GM21423 (cell line): Measurements from ENCODE around the gene RHOU.

Experiments
- ATAC-seq: cut with Tn5 transposase; IDR thresholded peaks from one replicate; pipeline ENCODE4 v1.9.1; 2021; ENCODE audit warnings: mild to moderate bottlenecking, moderate library complexity; ENCODE audit not compliant: unreplicated experiment

RHOU gene

DNA sequence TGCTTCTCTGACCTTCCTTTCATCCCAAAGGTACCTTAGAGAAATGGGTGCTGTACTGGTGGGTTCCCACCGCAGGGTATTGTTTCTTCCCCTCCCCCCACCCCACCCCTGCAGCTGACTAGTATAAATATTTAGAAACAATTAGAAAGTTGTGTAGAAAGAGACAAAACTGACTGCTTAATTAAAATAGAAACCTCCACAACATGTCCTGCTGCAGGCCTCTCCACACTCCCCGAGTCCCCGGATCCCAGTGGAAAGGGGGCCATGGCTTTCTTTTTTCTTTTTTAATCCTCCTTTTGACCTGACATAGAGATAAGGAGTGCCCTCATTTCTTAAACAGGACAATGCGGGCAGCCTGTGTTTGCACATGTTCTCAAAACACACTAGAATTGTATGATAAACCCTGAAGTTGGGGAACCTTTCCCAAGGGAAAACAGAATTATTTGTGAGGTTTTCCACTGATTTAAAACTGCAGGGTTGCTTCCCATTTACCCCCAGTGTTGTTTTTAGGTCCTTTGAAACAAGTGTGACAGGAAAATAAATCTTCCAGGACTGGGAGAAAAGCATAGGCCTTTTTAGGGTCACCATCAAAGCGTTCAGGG is 1.7 kb downstream of the RHOU start:
- no peak for ATAC-seq

DNA sequence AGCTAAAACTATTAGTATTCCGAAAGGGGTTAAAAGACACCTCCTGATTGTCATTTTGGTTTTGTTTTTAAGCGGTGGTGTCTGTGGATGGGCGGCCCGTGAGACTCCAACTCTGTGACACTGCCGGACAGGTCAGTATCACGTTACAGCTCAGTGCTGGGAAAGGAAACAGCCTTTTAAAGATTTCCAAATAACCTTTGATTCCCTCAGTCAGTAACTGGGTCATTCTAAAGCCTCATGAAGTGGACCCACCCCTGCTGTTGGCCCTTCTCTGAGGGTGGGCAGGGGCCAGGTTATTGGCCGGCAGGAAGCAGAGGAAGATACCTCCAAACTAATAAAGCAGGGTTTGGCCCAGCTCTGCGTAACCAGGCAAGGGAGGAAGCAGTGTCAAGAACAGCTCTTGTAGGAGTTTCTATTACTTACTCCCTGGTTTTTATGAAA is 2.3 kb downstream of the RHOU start:
- ATAC-seq, result no peak

DNA sequence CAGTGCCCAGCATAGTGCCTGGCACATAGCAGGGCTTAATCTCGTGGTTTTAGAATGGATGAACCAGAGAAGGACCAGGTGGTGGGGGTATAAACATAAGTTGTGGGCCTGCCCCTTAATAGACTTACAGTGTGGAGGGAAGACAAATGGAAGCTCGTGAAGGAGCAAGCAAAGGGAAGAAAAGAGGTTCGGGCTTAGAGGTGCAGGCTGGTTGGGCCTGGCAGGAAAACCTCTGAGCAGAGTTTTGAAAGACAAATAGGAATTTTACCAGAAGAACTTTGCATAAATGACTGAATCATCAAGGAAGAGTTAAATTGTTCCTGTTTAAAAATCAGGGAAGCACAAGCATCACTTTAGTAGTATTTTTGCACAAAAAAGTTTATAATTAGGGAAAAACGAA is 4.5 kb downstream of the RHOU start:
- no peak for ATAC-seq

DNA sequence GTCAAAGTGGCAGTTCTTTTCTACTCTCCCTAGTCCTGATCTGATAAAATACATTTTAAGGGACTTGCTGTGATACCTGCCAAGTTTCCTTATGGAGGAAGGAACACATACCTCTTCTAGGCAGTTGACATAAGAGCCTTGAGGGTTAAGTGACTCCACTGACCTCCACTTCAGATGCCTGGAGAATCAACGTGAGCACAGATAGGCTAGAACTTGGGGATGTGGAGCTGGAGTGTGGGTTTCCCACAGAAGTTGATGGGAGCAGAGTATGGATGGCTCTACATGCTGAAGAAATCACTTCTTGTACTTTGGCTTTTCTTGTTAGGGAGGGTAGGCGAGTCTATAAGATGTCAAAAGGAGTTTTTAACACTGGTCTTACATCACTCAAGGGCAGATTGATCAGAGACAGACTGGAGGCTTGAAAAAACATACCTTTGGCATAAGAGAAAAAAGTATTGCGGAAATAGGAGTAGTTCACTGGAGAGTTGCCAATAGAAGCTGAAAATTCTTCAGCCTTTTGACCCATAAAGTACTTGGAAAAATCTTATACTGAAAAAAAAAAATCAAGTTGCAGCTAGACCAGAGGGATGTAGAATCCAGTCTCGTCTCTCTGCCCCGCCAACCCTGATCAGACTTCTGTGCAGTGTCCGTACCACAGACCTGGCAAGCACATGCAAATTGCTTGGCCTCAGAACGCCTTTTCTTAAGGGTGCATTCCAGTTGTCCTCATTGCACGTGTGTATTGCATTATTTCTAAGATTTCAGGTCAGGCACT is 5.5 kb downstream of the RHOU start:
- ATAC-seq, result no peak

DNA sequence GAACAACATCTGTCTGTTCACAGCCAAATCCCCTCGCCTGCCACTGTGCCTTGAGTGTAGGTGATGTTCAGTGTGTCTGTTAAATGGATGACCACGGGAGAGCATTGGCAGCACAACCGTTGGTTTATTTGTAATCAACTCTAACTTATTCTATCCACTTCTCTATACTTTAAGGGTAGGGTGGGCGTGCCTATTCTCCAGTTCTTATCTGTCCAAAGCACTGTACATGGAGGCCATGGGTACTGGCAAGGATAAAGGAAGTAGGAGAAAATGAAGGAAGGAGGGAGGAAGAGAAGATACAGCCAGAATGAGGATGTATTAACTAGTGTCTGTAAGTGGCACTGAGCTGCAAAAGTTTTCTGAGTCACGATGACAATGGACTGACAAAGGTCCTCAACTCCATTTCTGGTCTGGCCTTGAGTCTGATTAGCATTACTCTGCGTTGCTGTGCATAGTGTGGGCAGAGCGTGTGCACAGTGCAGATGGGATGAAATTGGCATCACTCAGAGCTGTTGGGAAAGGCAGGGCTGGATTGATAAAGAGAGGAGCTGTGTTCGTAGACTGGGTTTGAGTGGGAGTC is 7.1 kb downstream of the RHOU start:
- ATAC-seq, result no peak

DNA sequence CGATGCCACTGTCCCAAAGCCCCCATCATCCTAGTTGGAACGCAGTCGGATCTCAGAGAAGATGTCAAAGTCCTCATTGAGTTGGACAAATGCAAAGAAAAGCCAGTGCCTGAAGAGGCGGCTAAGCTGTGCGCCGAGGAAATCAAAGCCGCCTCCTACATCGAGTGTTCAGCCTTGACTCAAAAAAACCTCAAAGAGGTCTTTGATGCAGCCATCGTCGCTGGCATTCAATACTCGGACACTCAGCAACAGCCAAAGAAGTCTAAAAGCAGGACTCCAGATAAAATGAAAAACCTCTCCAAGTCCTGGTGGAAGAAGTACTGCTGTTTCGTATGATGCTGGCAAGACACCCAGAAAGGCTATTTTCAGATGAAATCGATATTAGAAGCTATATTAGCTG is 8.1 kb downstream of the RHOU start:
- ATAC-seq, result no peak

DNA sequence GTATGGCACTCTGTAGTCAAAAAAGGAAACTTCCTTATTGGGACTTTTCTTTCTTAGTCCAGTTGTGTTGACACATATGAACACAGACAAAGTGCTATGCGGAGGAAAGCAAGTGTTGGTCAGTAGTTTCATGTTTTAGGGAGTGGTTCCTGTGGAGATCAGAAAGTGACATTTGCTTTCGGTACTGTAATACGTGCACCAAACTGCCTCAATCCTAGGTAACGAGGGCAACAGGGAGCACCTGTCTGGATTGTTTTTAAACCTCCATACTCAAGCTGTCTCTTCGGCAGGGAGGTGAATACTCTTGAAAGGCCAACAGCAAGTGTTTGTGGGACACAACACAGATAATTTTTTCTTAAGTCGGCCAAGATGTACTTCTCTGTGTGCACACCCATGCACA is 9.1 kb downstream of the RHOU start:
- ATAC-seq, result no peak

DNA sequence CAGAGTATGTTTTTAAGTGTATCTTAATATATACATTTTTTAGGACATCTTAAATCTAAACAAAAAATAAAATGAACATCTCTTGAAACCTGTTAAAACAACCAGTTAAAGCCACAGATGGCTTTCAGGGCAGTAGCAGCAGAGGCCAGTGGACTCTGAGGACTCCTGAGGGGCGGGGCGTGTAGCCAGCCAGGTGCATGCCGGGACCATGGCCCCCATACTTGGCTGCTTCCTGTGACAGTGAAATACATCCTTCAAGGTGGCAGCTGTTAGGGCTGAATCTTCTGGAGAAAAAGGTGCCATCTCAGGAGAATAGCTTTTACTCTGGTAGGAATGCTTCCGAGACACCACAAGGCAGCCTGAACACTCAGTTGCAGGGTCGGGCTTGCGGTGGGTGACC is 9.6 kb downstream of the RHOU start:
- no peak for ATAC-seq

DNA sequence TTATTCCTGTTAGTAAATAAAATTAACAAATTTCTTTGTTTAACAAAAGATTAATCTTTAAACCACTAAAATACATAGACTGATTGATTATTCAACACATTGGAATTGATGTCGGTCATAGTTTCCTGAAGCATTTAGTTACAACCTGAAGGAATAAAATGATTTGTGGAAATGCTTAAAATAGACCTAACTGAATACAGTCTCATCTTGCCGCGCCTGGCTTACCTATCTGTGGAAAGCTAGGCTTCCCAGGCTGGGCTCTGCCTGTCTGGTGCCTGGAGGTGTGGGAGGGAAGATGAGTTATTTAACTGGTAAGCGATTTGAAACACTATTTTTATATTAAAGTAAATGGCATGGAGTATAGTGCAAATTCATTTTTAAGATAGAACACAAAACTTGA is 10.2 kb downstream of the RHOU start:
- ATAC-seq, result no peak

DNA sequence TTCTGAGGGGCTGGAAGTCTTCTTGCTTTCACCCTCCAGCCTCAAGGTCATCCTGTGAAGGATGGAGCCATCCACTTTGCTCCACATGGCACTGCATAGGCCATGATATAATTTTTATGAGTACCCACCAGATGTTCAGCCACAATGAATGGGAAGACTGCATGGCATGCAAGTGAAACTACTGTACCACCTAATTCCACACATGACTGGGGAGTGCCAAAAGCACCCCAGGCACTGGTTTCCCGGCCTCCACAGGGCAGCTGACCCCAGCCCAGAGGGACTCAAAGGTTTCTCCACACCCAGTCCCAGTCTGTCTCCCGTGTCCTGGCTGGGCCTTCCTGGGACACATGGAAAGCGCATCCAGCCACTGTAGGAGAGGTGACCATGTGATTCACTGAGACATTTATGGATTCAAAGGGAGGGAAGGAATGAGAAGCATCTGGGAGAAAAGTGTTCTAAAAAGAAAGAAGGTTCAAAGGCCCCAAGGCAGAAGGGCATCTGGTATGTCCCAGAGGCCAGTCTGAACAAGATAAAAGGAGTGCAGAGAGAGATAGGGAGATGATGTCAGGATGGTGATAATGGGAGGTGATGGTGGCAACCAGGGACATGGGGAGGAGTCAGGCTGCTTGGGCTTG is 12.1 kb downstream of the RHOU start:
- ATAC-seq, result no peak

DNA sequence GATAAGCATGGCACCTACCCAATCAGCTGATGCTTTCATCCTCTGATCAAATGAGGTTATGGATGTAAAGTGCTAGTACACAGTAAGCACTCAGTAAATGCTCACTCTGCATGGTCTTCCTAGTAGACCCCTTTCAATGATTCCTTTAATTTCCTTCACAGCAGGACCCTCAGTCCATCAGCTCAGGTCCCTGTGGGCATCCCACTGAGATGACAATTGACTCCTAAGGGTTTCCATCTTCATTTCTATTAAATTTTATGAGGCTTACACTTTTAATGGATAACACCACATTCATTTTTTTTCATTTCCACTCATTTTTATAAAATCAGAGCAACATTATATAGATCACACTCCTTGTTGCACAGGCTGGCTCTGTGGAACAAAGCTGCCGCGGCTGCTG is 12.8 kb downstream of the RHOU start:
- no peak for ATAC-seq

DNA sequence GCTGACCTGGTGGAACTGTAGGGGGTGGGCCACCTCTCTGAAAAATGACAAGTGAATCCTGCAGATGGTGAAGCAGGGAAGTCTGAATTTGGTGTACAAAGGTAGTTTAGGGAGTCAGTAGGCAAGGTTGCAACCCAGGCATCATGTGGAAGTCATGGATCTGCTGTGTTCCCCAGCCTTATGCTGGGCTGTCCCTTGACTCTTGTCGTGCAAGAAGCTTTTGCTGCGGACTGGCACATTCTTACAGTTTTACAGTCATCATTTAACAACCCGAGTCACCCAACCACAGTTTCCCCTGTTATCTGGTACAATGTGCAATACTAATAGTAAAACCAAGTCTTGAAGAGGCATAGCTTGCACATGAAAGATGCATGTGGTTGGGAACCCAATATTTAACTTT is 13.2 kb downstream of the RHOU start:
- ATAC-seq, result no peak

DNA sequence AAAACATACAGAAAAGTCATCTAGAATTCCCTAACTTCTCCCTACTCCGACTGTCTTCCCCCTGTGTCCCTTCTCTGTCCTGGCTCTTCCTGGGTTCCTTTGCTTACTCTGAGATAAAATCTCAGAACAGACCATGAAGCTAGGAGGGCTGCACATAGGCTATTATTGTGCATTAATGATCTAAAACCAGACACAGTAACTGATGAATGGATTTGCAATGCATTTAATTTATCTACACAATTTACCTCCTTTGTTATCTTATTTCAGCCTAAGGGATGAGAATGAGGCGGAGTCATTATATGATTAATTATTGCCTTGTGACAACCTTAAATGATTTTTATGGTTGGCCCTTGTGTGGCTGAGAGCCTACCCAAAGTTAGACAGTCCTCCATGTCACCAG is 14.5 kb downstream of the RHOU start:
- no peak for ATAC-seq

DNA sequence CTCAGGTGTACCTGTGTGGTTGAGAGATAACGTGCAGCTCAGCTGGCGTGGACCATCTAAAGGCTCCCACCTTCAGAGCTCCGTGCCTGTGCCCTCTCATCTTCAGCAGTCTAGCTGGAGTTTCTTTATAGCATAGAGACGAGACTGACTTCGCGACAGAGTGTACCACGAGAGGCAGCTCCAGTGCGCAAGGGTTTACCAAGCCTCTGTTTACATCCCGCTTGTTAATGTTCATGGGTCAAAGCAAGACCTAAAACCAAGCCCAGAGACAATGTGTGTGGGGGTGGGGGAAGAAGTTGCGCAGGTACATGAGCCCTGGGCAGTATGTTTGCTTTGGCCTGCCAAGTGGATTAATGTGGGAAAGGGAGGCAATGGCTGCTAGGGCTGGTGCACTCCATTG is 15.6 kb downstream of the RHOU start:
- ATAC-seq, result no peak

DNA sequence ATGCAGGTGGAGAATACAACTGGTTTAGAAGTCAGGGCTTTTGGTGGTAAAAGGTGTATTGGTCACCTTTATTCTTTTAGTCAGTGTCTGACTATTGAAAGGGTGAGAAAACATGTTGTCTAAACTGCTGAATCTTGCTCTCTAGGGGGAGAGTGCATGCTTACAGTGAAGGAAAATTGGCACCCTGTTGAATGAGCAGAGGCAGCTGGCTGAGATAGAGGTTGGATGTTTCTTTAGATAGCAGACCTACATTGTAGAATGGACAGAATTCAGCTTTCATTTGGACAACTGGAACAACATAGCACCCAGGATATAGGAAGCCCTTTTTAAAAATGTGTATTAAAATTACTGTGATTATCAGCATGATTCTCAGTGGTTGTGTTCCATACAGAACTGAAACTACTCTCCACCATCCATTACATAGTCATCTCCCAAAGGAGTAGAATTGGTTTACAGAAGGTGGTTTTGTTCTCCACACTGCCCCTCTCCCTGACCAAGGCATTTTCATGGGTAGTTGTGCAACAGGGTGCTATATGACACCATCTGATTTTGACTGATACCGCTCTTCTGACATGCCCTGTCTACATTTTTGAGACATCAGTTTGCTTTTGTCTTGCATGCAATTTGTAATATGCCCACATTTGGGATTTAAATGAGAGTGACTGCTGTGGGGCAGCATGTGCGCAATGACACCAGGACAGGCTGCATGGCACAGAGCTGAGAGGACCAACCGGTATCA is 16.2 kb downstream of the RHOU start:
- peak; percentile 41 for ATAC-seq

DNA sequence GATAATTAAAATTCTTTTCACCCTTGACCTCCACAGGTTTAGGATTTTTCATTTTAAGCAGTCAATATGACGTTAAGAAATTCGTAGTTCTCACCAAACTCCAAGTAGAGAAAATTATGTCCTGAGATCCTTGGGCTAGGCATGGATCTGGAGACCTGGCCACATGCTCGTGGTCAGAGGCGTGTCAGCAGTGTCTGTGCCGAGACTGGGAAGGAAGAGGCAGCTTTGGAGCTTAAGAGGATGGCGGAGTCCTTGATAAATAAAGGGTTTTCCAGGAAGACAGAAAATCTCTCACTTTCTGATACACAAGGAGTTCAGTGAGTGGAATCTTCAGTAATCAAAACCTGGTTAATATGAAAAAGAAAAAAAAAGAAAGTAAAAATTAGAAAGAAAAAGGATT is 17.0 kb downstream of the RHOU start:
- ATAC-seq, result no peak

DNA sequence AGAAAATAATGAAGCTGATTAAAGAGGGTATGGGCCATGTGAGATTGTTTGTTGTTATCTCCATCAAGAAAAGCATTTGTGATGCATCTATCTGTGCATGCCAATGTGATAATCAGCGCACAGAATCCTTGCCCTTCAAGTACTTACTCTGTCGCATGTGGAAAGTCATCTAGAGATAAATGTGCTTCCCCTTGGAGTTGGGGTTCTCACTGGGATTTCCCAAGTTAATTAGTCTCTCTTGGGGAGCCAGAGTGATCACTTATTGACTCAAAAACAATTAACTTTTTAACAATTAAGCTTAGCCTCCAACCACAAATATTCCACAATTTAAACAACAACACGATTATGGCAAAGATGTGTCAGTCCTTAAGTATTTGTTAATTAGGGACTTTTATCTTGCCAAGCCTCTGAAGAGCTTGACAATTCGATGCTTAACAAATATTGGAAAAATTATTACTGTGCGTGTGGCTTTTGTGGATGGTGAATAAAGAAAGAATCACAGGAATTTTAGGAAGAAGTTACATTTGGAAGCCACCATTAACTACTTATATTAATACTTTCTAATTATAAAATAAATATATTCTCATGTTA is 17.5 kb downstream of the RHOU start:
- no peak for ATAC-seq

DNA sequence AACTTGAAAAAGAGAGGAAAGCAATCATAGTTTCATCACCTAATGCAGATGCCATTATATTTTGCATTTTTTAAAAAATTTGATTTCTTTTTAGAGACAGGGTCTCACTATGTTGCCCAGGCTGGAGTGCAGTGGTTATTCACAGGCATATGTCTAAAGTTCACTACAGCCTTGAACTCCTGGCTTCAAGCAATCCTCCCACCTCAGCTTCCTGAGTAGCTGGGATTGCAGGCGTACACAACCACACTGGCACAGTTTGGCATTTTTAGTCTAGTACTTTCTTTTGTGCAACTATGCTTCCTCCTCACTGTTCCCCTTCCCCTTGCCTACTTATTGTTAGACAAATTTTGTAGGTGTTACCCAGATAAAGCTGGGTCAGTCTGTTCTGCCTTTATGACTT is 18.0 kb downstream of the RHOU start:
- no peak for ATAC-seq

DNA sequence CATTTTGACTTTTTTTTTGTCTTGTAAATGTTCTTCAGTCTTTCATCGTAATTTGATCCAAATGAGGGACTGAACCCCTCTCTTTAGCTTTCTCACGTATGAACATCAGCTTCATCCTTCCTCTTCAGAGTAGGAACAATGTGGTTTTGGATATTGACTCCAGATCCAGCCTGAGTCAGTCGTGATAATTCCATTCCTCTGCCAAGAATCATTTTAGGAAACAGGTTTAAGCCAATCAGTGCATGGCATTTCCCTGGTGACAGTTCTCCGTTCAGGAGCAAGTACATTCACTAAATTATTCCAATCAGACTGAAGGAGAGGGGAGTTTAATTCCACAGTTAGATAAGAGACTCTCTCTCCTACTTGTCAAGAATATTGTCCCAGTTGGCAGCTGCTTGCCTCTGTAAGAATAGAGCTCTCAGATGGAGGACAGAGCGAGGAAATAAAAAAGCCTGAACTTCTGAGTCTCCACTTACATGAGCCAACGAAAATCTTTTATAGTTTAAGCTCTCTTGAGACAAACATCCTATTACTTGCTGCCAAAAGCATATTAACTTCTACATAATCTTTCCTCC is 18.6 kb downstream of the RHOU start:
- no peak for ATAC-seq

DNA sequence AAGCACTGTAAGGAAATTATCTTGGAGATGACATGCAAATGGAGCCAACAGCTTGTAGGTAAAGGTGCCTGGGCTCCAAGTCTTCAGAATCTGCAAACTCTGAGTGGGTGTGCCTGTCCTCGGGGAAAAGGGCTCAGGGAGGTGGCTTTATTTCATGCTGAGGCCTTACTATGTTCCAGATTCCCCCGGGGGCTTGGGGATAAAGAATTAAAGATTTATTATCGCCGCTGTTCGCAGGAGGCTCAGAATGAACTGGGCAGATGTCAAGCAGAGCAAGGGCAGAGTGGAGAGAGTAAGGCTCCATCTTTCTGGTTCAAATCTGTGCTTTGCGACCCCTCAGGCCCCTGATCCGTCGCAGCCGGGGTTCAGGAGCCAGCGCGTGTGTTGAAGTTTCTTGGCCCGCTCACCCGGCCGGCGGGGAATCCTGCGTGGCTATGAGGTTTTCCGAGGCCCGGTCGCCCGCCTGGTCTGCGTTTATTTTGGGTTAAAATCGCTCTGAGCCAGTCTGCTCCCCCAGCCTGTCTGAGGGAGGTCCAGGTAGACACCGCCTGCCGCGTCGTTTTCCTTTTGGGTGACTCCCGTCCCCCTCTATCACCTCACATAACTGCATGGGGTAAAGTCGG is 19.5 kb downstream of the RHOU start:
- no peak for ATAC-seq
